Fibroblast of villous mesenchyme (primary cell): ENCODE measurements around the gene SLC9A5. TPM values are rescaled to one million over a fixed set of nuclear protein-coding genes. Genes with fewer than 3 reads are reported as not detected.

ENCODE experiments used
- DNase-seq: peaks from one replicate; pipeline ENCODE4 v3.0.0-alpha.2; 2010; ENCODE audit warnings: low read depth
- H3K4me3 ChIP-seq: 2 replicates; pipeline ENCODE4 v1.5.1; 2011; ENCODE audit warnings: low read depth, mild to moderate bottlenecking, low read length
- CTCF ChIP-seq: IDR thresholded peaks from 2 replicates; pipeline ENCODE4 v1.5.1; 2012; ENCODE audit warnings: low read depth, mild to moderate bottlenecking, low read length; ENCODE audit not compliant: insufficient read depth
- total RNA-seq: library from RNA; depleted of rRNA; stranded (reverse); fragments of >200 nt; gene quantifications from 2 replicates; pipeline ENCODE4 v1.2.3, GENCODE V29; 2012

SLC9A5 gene
- total RNA-seq, 1 donor: 2.2 TPM

DNA sequence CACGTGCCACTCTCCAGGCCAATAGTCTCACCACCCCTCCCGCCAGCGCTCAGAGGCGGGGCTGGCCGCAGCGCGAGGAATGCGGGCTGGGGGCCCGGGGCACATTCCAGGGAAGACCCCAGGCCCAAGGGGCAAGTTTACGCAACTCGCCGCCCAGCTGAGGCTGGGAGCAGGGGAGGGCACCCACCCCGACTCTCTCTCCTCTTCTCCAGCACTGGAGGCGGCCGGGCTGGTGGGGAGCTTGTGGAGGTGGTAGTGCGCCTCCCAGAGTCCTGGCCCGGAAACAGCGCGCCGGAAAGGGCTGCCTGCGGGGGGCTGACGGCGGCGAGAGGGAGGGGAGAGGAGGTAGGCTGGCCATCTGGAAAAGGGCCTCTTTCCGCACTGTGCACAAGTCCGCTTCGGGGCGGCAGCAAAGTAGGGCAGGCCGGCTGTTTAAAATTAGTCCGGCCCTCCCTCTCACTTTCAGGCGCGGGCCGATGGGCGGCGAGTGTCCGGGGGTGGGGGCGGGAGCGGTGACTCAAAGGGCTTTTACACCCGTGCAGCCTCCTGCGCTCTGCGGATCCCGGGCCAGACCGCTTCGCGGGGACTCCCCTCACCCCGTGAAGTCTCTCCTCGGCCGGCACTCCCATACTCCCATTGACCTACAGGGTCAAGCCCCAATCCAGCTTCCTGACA, 2.6 kb upstream of the SLC9A5 start:
- TF ChIP-seq CTCF: peak; percentile 59
- DNase-seq: peak; percentile 93

GRCh38 chr16:67246756-67247191, 2.0 kb upstream of the SLC9A5 start:
- no peak for TF ChIP-seq CTCF
- DNase-seq: peak; percentile 17
- H3K4me3 ChIP-seq: peak overlapping the region; percentile 82

More for the DNA sequence above, 2.6 kb upstream of the SLC9A5 start:
- H3K4me3 ChIP-seq: peak overlapping the region; percentile 82

DNA sequence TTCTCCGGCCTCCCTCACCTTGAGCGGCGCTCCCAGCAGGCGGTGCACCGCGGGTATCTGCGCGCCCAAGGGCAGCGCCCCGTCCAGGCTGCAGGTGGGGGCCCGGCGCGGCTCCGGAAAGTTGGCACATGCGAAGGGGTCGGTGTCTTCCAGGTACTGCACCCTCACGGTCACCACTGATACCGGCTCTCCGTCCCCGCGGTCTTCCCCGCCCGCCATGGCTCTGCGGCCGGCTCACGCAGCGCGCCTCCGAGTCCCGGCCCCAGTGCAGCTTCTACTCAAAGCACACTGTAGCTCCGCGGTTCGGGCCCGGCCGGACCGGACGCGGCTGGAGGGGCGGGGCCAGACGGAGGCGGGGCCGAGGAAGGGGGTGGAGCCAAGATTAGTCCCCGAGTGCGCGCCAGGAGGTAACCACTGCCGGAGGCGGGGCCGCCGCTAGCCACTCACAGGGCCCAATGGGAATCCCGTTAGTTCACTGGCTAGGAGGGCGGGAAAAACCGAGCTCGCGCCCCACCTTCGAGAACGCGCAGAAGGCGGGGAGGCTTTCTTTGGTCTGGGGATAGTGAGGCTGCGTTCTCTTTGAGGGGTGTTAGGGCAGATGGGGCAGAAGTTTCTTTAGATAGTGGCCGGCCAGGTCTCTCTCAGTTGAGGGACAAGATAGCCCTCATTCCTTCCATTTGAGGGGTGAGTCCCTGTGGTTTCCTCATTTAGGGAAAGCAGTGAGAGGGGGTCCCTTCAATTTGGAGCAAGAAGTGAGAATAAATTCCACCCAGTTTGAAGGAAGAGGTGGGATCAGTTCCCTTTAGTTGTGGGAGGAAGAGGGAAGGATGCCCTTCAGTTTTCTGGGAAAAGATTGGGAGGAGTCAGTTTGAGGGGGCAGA, 1.3 kb upstream of the SLC9A5 start, which contains the start of gene FHOD1:
Gene FHOD1, minus strand, starts transcription at position 290 of the 881 bp plus-strand sequence. Its CDS starts 71 bp downstream, at position 219.
- TF ChIP-seq CTCF: no peak
- peak; percentile 95 for DNase-seq
- peak within 1 kb of the TSS; percentile 82 for H3K4me3 ChIP-seq

GRCh38 chr16:67248073-67248400, 742 bp upstream of the SLC9A5 start:
- peak overlapping the region; percentile 65 for H3K4me3 ChIP-seq
- no peak for TF ChIP-seq CTCF
- DNase-seq: no peak

DNA sequence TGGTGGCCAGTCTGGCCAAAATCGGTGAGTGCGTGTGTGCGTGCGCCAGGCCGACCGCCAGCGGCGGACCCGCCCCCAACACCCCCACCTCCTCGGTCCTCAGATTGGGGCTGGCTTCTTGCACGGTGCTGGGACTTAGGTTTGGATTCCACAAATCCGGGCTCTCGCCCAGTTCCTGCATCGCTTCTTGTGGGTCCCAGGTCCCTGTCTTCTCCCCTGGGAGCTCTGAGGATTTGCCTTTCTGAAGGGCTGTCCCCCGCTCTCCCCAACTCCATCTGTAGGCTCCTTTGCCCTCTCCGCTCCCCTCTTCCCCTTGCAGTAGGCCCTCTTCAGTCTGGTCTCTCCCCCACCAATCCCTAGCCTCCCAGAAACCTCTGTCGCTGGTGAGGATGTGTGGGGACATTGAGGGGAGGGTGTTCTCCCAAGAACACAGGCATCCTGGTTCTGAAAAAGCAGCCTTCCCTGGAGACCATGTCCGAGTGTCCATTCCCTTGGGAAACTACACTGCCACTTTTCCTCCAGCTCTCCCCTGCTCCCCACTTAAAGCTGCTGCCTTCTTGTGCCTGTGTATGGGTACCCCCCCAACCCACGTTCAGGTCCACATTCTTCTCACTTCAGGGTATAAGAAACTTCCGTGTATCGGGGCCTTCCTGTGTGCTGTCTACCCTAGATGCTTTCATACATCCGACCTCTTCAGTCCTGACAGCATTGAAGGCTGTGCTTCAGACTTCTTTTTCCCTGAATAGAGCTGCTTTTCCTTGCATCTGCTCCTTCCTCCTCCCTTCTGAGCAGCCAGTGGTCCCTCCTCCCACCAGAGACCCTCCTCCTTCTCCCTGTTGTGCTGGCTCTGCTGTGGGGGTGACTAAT, 632 bp downstream of the SLC9A5 start:
- TF ChIP-seq CTCF: no peak
- DNase-seq: no peak
- H3K4me3 ChIP-seq: peak overlapping the region; percentile 65

DNA sequence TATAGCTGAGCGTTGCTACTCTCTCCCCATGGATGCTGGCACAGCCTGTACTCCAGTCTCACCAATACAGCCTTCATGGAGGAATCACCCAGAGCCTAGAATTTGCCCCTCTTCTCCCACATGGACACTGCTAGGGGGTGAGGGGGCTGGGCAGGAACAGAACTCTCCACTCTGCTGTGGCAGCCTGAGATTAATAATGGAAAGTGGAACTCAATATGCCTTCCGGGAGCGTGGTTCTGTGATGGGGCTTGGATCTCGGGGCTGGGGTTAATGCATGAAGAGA, 1.2 kb downstream of the SLC9A5 start:
- TF ChIP-seq CTCF: no peak
- no peak for DNase-seq
- H3K4me3 ChIP-seq: no peak overlapping the region
